ENCODE results near the gene FCRLB.
"Not testable (repeated sequence)": the region's sequence is repeated elsewhere in the genome, so short reads cannot be mapped to it uniquely, and the experiment has no call there.

FCRLB gene

GRCh38 chr1:161720956-161721737, at the start of gene FCRLB:
Gene FCRLB, plus strand, starts transcription at chr1:161721544. Its CDS starts 1,129 bp downstream, at chr1:161722673.
- DNase-seq, result no peak

GRCh38 chr1:161673437-161673836, 47.9 kb upstream of the FCRLB start:
- not testable (repeated sequence) for DNase-seq

GRCh38 chr1:161674447-161674846, 46.9 kb upstream of the FCRLB start:
- not testable (repeated sequence) for DNase-seq

GRCh38 chr1:161674908-161675307, 46.4 kb upstream of the FCRLB start:
- DNase-seq, result not testable (repeated sequence)

GRCh38 chr1:161676441-161676840, 44.9 kb upstream of the FCRLB start:
- no peak for DNase-seq

- DNase-seq, result no peak
Observed at GRCh38 chr1:161676958-161677689, 44.2 kb upstream of the FCRLB start.

- no peak for DNase-seq
Observed at GRCh38 chr1:161678500-161678899, 42.8 kb upstream of the FCRLB start.

- DNase-seq, result no peak
Observed at GRCh38 chr1:161681879-161682278, 39.5 kb upstream of the FCRLB start.

- no peak for DNase-seq
Observed at GRCh38 chr1:161688946-161689345, 32.4 kb upstream of the FCRLB start.

- DNase-seq, result no peak
Observed at GRCh38 chr1:161691846-161692245, 29.5 kb upstream of the FCRLB start.

GRCh38 chr1:161693020-161693712, 28.2 kb upstream of the FCRLB start:
- DNase-seq, result not testable (repeated sequence)

- not testable (repeated sequence) for DNase-seq
Observed at GRCh38 chr1:161698302-161698701, 23.0 kb upstream of the FCRLB start.

- no peak for DNase-seq
Observed at GRCh38 chr1:161702250-161702649, 19.1 kb upstream of the FCRLB start.

GRCh38 chr1:161705537-161705936, 15.8 kb upstream of the FCRLB start:
- no peak for DNase-seq

- DNase-seq, result no peak
Observed at GRCh38 chr1:161706113-161706481, 15.2 kb upstream of the FCRLB start.

- DNase-seq, result no peak
Observed at GRCh38 chr1:161706482-161707347, 14.6 kb upstream of the FCRLB start, which contains the start of gene FCRLA. Gene FCRLA, plus strand, starts transcription at chr1:161707229. Its CDS starts 36 bp downstream, at chr1:161707265.

GRCh38 chr1:161707503-161707902, 13.8 kb upstream of the FCRLB start:
- no peak for DNase-seq

- no peak for DNase-seq
Observed at GRCh38 chr1:161709373-161709772, 12.0 kb upstream of the FCRLB start.

- no peak for DNase-seq
Observed at GRCh38 chr1:161710560-161710959, 10.8 kb upstream of the FCRLB start.

GRCh38 chr1:161718559-161719324, 2.6 kb upstream of the FCRLB start:
- DNase-seq, result no peak

GRCh38 chr1:161719325-161719611, 2.1 kb upstream of the FCRLB start:
- no peak for DNase-seq

- DNase-seq, result no peak
Observed at GRCh38 chr1:161720422-161720821, 922 bp upstream of the FCRLB start.

All from DMS79 treated with DMSO at 0.1 percent for 48 hours (cell line).